K562 (cell line): ENCODE data around the gene ZNF506.

Experiments
- BCL6 ChIP-seq: fragments of 250-450 bp; sonication (Bioruptor Pico); IDR thresholded peaks from 2 replicates; pipeline ENCODE4 v1.4.0; 2020
- CBX5 ChIP-seq: IDR thresholded peaks from 2 replicates; pipeline ENCODE4 v1.6.1; 2014; ENCODE audit warnings: low read depth, borderline replicate concordance

DNA sequence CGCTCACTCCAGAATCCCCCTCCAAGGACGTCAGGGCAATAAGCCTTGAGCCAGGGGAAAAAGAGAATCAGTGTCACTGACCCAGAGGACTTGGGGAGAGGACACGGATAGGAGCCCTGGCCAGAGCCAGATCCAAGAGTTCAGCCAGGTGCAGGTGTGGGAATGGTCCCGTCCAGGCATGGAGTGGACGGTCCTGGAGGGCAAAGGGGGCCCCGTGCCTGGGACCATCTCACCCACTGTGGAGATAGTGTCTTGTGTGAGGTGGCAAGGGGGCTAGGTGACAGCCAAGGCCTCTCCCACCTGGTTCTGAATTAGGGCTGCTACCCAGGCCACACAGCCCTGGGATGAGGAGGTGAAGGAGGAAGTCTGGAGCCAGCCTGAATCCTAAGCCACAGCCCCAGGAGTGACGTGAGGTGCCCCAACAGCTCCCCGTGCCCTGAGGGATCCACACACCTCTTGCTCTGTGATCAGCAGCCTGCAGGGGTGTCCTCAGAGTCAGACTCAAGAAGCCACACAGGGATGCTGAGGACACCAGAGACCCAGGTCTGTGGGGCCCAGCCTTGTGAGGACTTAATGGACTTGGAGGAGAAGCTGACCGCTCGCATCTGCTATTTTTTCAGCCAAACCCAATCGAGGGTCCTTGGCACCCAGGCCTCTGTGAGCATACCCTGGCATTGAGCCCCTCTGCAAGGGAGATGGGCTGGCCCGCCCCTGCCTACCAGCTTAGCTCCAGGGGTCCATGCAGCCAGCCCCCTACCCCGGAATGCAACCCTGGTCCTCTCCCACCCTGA lies 72.2 kb downstream of the ZNF506 start:
- no peak for TF ChIP-seq CBX5
- no peak for TF ChIP-seq BCL6 (CRISPR knock-in tag)
